Measurements from ENCODE around the gene SPAG16. TPM values are rescaled to one million over a fixed set of nuclear protein-coding genes. Genes with fewer than 3 reads are reported as not detected.

SPAG16 gene
- total RNA-seq, 1 experiment from 2014 or later: 16.0 TPM

GRCh38 chr2:214386720-214387119, 1102.5 kb downstream of the SPAG16 start:
- no peak overlapping the region for H3K4me3 Mint-ChIP-seq
- H3K27me3 Mint-ChIP-seq (ENCODE audit: low read depth): no peaks in the 10 kb centered on the region
- H3K4me1 Mint-ChIP-seq: no peaks in the 10 kb centered on the region
- no peaks in the 10 kb centered on the region for H3K9me3 Mint-ChIP-seq
- ATAC-seq: no peak
- no peaks in the 10 kb centered on the region for H3K36me3 Mint-ChIP-seq
- TF ChIP-seq ZNF219 (CRISPR knock-in tag; IDR thresholded peaks at IDR 0.05; ENCODE audit: borderline replicate concordance) (no peak), ESRRA (CRISPR knock-in tag; IDR thresholded peaks at IDR 0.05; ENCODE audit: borderline replicate concordance) (no peak), ZSCAN18 (CRISPR knock-in tag; IDR thresholded peaks at IDR 0.05) (no peak), E2F4 (CRISPR knock-in tag; IDR thresholded peaks at IDR 0.05; ENCODE audit: borderline replicate concordance, low read depth) (no peak)
- POLR2A ChIA-PET: interaction anchor here (0.7 kb wide), 1 partner anchor 8 kb away, joined by 4 read pairs; no protein-coding TSS in a partner anchor
- CTCF ChIA-PET: no interaction called here
- no peak for DNase-seq (ENCODE audit: low spot score)
- H3K27ac Mint-ChIP-seq: no peak overlapping the region

GRCh38 chr2:214389334-214389733, 1105.1 kb downstream of the SPAG16 start:
- H3K27me3 Mint-ChIP-seq (ENCODE audit: low read depth): no peaks in the 10 kb centered on the region
- CTCF ChIA-PET: no interaction called here
- POLR2A ChIA-PET: no interaction called here
- no peaks in the 10 kb centered on the region for H3K36me3 Mint-ChIP-seq
- DNase-seq (ENCODE audit: low spot score): no peak
- no peak overlapping the region for H3K27ac Mint-ChIP-seq
- no peak for ATAC-seq
- no peaks in the 10 kb centered on the region for H3K4me1 Mint-ChIP-seq
- H3K4me3 Mint-ChIP-seq: no peak overlapping the region
- H3K9me3 Mint-ChIP-seq: no peaks in the 10 kb centered on the region
- TF ChIP-seq ZNF138 (CRISPR knock-in tag; conservative IDR thresholded peaks at IDR 0.05) (no peak), NR2C2 (CRISPR knock-in tag; IDR thresholded peaks at IDR 0.05) (no peak), ELF4 (CRISPR knock-in tag; IDR thresholded peaks at IDR 0.05; ENCODE audit: low read depth) (no peak), ATF3 (CRISPR knock-in tag; conservative IDR thresholded peaks at IDR 0.05) (no peak), CTCF (IDR thresholded peaks at IDR 0.05) (no peak), USF2 (CRISPR knock-in tag; IDR thresholded peaks at IDR 0.05) (no peak), ZNF219 (CRISPR knock-in tag; IDR thresholded peaks at IDR 0.05; ENCODE audit: borderline replicate concordance) (no peak), ERG (CRISPR knock-in tag; IDR thresholded peaks at IDR 0.05) (no peak), E2F1 (CRISPR knock-in tag; IDR thresholded peaks at IDR 0.05) (no peak), PRDM15 (CRISPR knock-in tag; IDR thresholded peaks at IDR 0.05) (no peak), CREM (CRISPR knock-in tag; IDR thresholded peaks at IDR 0.05) (no peak), ZNF671 (CRISPR knock-in tag; IDR thresholded peaks at IDR 0.05) (no peak), ZNF416 (CRISPR knock-in tag; IDR thresholded peaks at IDR 0.05) (no peak), ZNF317 (CRISPR knock-in tag; IDR thresholded peaks at IDR 0.05; ENCODE audit: borderline replicate concordance, low read depth) (no peak), ARID4B (CRISPR knock-in tag; IDR thresholded peaks at IDR 0.05; ENCODE audit: borderline replicate concordance) (no peak)
